WTC11 (cell line): ENCODE measurements around the gene PDXK. TPM values are rescaled to one million over a fixed set of nuclear protein-coding genes. Genes with fewer than 3 reads are reported as not detected.

Experiments
- ATAC-seq: fragments of 200-7000 bp; cut with Tn5 transposase; 2 replicates; pipeline ENCODE4 v1.10.0; 2021; ENCODE audit warnings: mild to moderate bottlenecking, moderate library complexity
- CTCF ChIA-PET: fragments of 300-600 bp; sonication (Branson Sonifier 250); formaldehyde crosslinking; loops from one replicate; lab custom pipeline; 2021; ENCODE audit warnings: antibody characterized with exemption; lab: Charles Lee
- POLR2A ChIA-PET: fragments of 350-600 bp; sonication (Branson Sonifier 250); formaldehyde crosslinking; loops from one replicate; lab custom pipeline; 2021; ENCODE audit warnings: antibody characterized with exemption; lab: Charles Lee
- DNase-seq: peaks from one replicate; pipeline ENCODE4 v3.0.0; 2021; ENCODE audit warnings: low spot score
- H3K27ac Mint-ChIP-seq: 2 replicates; pipeline ENCODE4 v1.8.0; 2021; ENCODE audit warnings: mixed read lengths
- H3K27me3 Mint-ChIP-seq: 2 replicates; pipeline ENCODE4 v1.8.0; 2021; ENCODE audit warnings: low read depth, mild to moderate bottlenecking, moderate library complexity, mixed read lengths
- H3K36me3 Mint-ChIP-seq: 2 replicates; pipeline ENCODE4 v1.8.0; 2021; ENCODE audit warnings: mixed read lengths
- H3K4me1 Mint-ChIP-seq: 2 replicates; pipeline ENCODE4 v1.8.0; 2022; ENCODE audit warnings: mixed read lengths
- H3K4me3 Mint-ChIP-seq: 2 replicates; pipeline ENCODE4 v1.8.0; 2021; ENCODE audit warnings: mild to moderate bottlenecking, moderate library complexity, mixed read lengths
- H3K9me3 Mint-ChIP-seq: 2 replicates; pipeline ENCODE4 v1.8.0; 2021; ENCODE audit warnings: mixed read lengths
- ATF1 ChIP-seq: sonication (generic); formaldehyde crosslinking; IDR thresholded peaks from 2 replicates; pipeline ENCODE4 v1.8.1; 2023; ENCODE audit warnings: mild to moderate bottlenecking, moderate library complexity, missing genetic modification reagents
- CREM ChIP-seq: sonication (generic); formaldehyde crosslinking; IDR thresholded peaks from 2 replicates; pipeline ENCODE4 v1.8.1; 2022; ENCODE audit warnings: mild to moderate bottlenecking, missing genetic modification reagents, moderate library complexity
- EMX1 ChIP-seq: fragments of 250-450 bp; sonication (Bioruptor Pico); IDR thresholded peaks from 2 replicates; pipeline ENCODE4 v1.8.0; 2021; ENCODE audit warnings: mild to moderate bottlenecking
- GRHL2 ChIP-seq: fragments of 250-450 bp; sonication (Bioruptor Pico); IDR thresholded peaks from 2 replicates; pipeline ENCODE4 v1.8.0; 2022; ENCODE audit warnings: mild to moderate bottlenecking, moderate library complexity; ENCODE audit not compliant: insufficient replicate concordance, severe bottlenecking
- IRF2 ChIP-seq: sonication (generic); formaldehyde crosslinking; IDR thresholded peaks from 2 replicates; pipeline ENCODE4 v1.8.0; 2022; ENCODE audit warnings: low read depth, missing genetic modification reagents, borderline replicate concordance
- MYBL2 ChIP-seq: sonication (generic); formaldehyde crosslinking; IDR thresholded peaks from 2 replicates; pipeline ENCODE4 v1.8.1; 2023; ENCODE audit warnings: mild to moderate bottlenecking, moderate library complexity, missing genetic modification reagents
- PREB ChIP-seq: sonication (generic); formaldehyde crosslinking; IDR thresholded peaks from 2 replicates; pipeline ENCODE4 v1.8.1; 2022; ENCODE audit warnings: mild to moderate bottlenecking, missing genetic modification reagents, moderate library complexity, borderline replicate concordance
- TCF7 ChIP-seq: sonication (generic); formaldehyde crosslinking; IDR thresholded peaks from 2 replicates; pipeline ENCODE4 v1.8.0; 2022; ENCODE audit warnings: mild to moderate bottlenecking, low read depth, missing genetic modification reagents, moderate library complexity
- ZNF219 ChIP-seq: sonication (generic); formaldehyde crosslinking; IDR thresholded peaks from 2 replicates; pipeline ENCODE4 v1.8.0; 2023; ENCODE audit warnings: missing genetic modification reagents, mild to moderate bottlenecking, borderline replicate concordance
- ZNF232 ChIP-seq: sonication (generic); formaldehyde crosslinking; IDR thresholded peaks from 2 replicates; pipeline ENCODE4 v1.8.0; 2022; ENCODE audit warnings: mild to moderate bottlenecking, missing genetic modification reagents
- total RNA-seq: library from RNA; stranded (reverse); gene quantifications from 3 replicates; pipeline ENCODE4 v1.2.3, GENCODE V29; 2021
- TF ChIP-seq, protein P1 (sequence below): sonication (generic); formaldehyde crosslinking; IDR thresholded peaks from 2 replicates; pipeline ENCODE4 v1.8.1; 2023; ENCODE audit warnings: mild to moderate bottlenecking, missing genetic modification reagents
- TF ChIP-seq, protein P2 (sequence below): sonication (generic); formaldehyde crosslinking; IDR thresholded peaks from 2 replicates; pipeline ENCODE4 v1.8.0; 2023; ENCODE audit warnings: mild to moderate bottlenecking, missing genetic modification reagents
- TF ChIP-seq, protein P3 (sequence below): sonication (generic); formaldehyde crosslinking; IDR thresholded peaks from 2 replicates; pipeline ENCODE4 v1.8.1; 2023; ENCODE audit warnings: mild to moderate bottlenecking, missing genetic modification reagents, moderate library complexity
- TF ChIP-seq, protein P4 (sequence below): fragments of 250-450 bp; sonication (Bioruptor Pico); IDR thresholded peaks from 2 replicates; pipeline ENCODE4 v1.9.0; 2021; ENCODE audit warnings: mild to moderate bottlenecking, borderline replicate concordance

PDXK gene
- total RNA-seq, 1 experiment from 2014 or later, result 120 TPM

DNA sequence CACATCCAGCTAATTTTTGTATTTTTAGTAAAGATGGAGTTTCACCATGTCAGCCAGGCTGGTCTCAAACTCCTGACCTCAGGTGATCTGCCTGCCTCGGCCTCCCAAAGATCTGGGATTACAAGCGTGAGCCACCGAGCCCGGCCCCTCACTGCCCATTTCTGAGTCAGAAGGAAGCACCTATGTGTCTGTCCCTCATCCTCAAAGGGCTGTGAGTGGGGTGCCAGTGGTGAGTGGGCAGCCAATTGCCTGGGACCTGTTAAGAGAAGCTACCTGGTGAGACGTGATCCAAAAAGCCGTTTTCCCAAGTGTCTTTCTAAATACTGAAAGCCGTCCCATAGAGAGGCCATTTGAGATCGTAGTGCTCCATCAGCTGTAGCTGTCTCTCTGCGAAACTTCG lies 27.1 kb upstream of the PDXK start:
- Mint-ChIP-seq H3K27ac (no peak overlapping the region), H3K4me1 (no peaks in the 10 kb centered on the region), H3K27me3 (no peaks in the 10 kb centered on the region), H3K36me3 (peaks cover 61% of the 10 kb centered on the region), H3K4me3 (no peak overlapping the region), H3K9me3 (no peaks in the 10 kb centered on the region)
- ATAC-seq (no peak), DNase-seq (no peak)
- CTCF ChIA-PET, result no interaction called here
- POLR2A ChIA-PET, result no interaction called here
- TF ChIP-seq, protein P1, sequence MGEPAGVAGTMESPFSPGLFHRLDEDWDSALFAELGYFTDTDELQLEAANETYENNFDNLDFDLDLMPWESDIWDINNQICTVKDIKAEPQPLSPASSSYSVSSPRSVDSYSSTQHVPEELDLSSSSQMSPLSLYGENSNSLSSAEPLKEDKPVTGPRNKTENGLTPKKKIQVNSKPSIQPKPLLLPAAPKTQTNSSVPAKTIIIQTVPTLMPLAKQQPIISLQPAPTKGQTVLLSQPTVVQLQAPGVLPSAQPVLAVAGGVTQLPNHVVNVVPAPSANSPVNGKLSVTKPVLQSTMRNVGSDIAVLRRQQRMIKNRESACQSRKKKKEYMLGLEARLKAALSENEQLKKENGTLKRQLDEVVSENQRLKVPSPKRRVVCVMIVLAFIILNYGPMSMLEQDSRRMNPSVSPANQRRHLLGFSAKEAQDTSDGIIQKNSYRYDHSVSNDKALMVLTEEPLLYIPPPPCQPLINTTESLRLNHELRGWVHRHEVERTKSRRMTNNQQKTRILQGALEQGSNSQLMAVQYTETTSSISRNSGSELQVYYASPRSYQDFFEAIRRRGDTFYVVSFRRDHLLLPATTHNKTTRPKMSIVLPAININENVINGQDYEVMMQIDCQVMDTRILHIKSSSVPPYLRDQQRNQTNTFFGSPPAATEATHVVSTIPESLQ, result no peak
- TF ChIP-seq TCF7 (CRISPR knock-in tag) (no peak), PREB (CRISPR knock-in tag) (no peak), EMX1 (CRISPR knock-in tag) (no peak), ZNF219 (CRISPR knock-in tag) (no peak)
- TF ChIP-seq, protein P2, sequence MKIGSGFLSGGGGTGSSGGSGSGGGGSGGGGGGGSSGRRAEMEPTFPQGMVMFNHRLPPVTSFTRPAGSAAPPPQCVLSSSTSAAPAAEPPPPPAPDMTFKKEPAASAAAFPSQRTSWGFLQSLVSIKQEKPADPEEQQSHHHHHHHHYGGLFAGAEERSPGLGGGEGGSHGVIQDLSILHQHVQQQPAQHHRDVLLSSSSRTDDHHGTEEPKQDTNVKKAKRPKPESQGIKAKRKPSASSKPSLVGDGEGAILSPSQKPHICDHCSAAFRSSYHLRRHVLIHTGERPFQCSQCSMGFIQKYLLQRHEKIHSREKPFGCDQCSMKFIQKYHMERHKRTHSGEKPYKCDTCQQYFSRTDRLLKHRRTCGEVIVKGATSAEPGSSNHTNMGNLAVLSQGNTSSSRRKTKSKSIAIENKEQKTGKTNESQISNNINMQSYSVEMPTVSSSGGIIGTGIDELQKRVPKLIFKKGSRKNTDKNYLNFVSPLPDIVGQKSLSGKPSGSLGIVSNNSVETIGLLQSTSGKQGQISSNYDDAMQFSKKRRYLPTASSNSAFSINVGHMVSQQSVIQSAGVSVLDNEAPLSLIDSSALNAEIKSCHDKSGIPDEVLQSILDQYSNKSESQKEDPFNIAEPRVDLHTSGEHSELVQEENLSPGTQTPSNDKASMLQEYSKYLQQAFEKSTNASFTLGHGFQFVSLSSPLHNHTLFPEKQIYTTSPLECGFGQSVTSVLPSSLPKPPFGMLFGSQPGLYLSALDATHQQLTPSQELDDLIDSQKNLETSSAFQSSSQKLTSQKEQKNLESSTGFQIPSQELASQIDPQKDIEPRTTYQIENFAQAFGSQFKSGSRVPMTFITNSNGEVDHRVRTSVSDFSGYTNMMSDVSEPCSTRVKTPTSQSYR (CRISPR knock-in tag), result no peak

DNA sequence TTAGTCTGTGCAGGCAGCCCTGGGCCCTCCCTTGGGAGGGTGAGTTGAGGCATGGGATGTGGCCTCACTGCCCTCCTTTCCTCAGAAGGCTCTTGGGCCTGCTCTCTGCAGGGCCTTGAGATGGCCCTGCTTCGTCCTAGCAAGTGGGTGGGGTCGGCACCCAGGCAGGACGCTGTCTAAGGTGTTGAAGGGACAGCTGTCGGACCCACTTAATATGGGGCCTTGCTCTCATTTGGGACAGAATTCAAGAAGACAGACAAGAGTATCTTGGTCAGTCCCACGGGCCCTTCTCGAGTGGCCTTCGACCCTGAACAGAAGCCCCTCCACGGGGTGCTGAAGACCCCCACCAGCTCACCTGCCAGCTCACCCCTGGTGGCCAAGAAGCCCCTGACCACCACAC lies 26.0 kb upstream of the PDXK start:
- no peaks in the 10 kb centered on the region for H3K27me3 Mint-ChIP-seq
- no peaks in the 10 kb centered on the region; the same call in 1 of the 2 replicates for H3K4me1 Mint-ChIP-seq
- peaks cover 50% of the 10 kb centered on the region for H3K36me3 Mint-ChIP-seq
- DNase-seq (no peak), ATAC-seq (no peak)
- POLR2A ChIA-PET, result no interaction called here
- TF ChIP-seq MYBL2 (CRISPR knock-in tag) (no peak), ZNF232 (CRISPR knock-in tag) (no peak), IRF2 (no peak), EMX1 (CRISPR knock-in tag) (no peak), CREM (CRISPR knock-in tag) (no peak), GRHL2 (CRISPR knock-in tag) (no peak), ATF1 (no peak)
- TF ChIP-seq, protein P3, sequence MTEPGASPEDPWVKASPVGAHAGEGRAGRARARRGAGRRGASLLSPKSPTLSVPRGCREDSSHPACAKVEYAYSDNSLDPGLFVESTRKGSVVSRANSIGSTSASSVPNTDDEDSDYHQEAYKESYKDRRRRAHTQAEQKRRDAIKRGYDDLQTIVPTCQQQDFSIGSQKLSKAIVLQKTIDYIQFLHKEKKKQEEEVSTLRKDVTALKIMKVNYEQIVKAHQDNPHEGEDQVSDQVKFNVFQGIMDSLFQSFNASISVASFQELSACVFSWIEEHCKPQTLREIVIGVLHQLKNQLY, result no peak
- TF ChIP-seq, protein P4, sequence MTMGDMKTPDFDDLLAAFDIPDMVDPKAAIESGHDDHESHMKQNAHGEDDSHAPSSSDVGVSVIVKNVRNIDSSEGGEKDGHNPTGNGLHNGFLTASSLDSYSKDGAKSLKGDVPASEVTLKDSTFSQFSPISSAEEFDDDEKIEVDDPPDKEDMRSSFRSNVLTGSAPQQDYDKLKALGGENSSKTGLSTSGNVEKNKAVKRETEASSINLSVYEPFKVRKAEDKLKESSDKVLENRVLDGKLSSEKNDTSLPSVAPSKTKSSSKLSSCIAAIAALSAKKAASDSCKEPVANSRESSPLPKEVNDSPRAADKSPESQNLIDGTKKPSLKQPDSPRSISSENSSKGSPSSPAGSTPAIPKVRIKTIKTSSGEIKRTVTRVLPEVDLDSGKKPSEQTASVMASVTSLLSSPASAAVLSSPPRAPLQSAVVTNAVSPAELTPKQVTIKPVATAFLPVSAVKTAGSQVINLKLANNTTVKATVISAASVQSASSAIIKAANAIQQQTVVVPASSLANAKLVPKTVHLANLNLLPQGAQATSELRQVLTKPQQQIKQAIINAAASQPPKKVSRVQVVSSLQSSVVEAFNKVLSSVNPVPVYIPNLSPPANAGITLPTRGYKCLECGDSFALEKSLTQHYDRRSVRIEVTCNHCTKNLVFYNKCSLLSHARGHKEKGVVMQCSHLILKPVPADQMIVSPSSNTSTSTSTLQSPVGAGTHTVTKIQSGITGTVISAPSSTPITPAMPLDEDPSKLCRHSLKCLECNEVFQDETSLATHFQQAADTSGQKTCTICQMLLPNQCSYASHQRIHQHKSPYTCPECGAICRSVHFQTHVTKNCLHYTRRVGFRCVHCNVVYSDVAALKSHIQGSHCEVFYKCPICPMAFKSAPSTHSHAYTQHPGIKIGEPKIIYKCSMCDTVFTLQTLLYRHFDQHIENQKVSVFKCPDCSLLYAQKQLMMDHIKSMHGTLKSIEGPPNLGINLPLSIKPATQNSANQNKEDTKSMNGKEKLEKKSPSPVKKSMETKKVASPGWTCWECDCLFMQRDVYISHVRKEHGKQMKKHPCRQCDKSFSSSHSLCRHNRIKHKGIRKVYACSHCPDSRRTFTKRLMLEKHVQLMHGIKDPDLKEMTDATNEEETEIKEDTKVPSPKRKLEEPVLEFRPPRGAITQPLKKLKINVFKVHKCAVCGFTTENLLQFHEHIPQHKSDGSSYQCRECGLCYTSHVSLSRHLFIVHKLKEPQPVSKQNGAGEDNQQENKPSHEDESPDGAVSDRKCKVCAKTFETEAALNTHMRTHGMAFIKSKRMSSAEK (CRISPR knock-in tag), result no peak
- CTCF ChIA-PET, result interaction anchor here (1.1 kb wide), 1 partner anchor 35 kb away, joined by 3 read pairs; no protein-coding TSS in a partner anchor
- H3K9me3 Mint-ChIP-seq, result no peaks in the 10 kb centered on the region
- no peak overlapping the region for H3K27ac Mint-ChIP-seq
- no peak overlapping the region for H3K4me3 Mint-ChIP-seq
